Measurements from ENCODE around the gene DEUP1. TPM values are rescaled to one million over a fixed set of nuclear protein-coding genes. Genes with fewer than 3 reads are reported as not detected.
"Not testable (repeated sequence)": the region's sequence is repeated elsewhere in the genome, so short reads cannot be mapped to it uniquely, and the experiment has no call there.

DEUP1 gene
- total RNA-seq, 2 experiments from 2014 or later, result not detected

- POLR2A ChIA-PET, result no interaction called here
- CTCF ChIA-PET, result no interaction called here
- H3K36me3 Mint-ChIP-seq (ENCODE audit: low read depth), result no peaks in the 10 kb centered on the region
- no peak for DNase-seq
- H3K27me3 Mint-ChIP-seq, result peaks cover 9% of the 10 kb centered on the region
- H3K27ac Mint-ChIP-seq, result no peak overlapping the region
- H3K4me3 Mint-ChIP-seq, result no peak overlapping the region
- no peaks in the 10 kb centered on the region for H3K4me1 Mint-ChIP-seq
- no peaks in the 10 kb centered on the region for H3K9me3 Mint-ChIP-seq
Measured at GRCh38 chr11:93392867-93393266, 62.3 kb downstream of the DEUP1 start.

GRCh38 chr11:93393386-93393785 is 62.8 kb downstream of the DEUP1 start:
- H3K36me3 Mint-ChIP-seq (ENCODE audit: low read depth), result no peaks in the 10 kb centered on the region
- H3K4me1 Mint-ChIP-seq, result no peaks in the 10 kb centered on the region
- ChIA-PET CTCF (no interaction called here), POLR2A (no interaction called here)
- no peak for DNase-seq
- no peaks in the 10 kb centered on the region for H3K9me3 Mint-ChIP-seq
- no peak overlapping the region for H3K27ac Mint-ChIP-seq
- H3K27me3 Mint-ChIP-seq, result peaks cover 9% of the 10 kb centered on the region
- no peak overlapping the region for H3K4me3 Mint-ChIP-seq

GRCh38 chr11:93394488-93394887 is 63.9 kb downstream of the DEUP1 start:
- no peaks in the 10 kb centered on the region for H3K9me3 Mint-ChIP-seq
- H3K27me3 Mint-ChIP-seq, result peaks cover 3% of the 10 kb centered on the region
- ChIA-PET CTCF (no interaction called here), POLR2A (no interaction called here)
- no peaks in the 10 kb centered on the region for H3K4me1 Mint-ChIP-seq
- no peak for DNase-seq
- H3K36me3 Mint-ChIP-seq (ENCODE audit: low read depth), result no peaks in the 10 kb centered on the region
- no peak overlapping the region for H3K27ac Mint-ChIP-seq
- no peak overlapping the region for H3K4me3 Mint-ChIP-seq

GRCh38 chr11:93396316-93396715 is 65.8 kb downstream of the DEUP1 start:
- no peaks in the 10 kb centered on the region for H3K36me3 Mint-ChIP-seq (ENCODE audit: low read depth)
- H3K9me3 Mint-ChIP-seq, result no peaks in the 10 kb centered on the region
- DNase-seq, result no peak
- ChIA-PET POLR2A (no interaction called here), CTCF (no interaction called here)
- H3K27ac Mint-ChIP-seq, result no peak overlapping the region
- H3K4me3 Mint-ChIP-seq, result no peak overlapping the region
- H3K4me1 Mint-ChIP-seq, result no peaks in the 10 kb centered on the region
- H3K27me3 Mint-ChIP-seq, result peaks cover 4% of the 10 kb centered on the region

GRCh38 chr11:93403930-93404329 is 73.4 kb downstream of the DEUP1 start:
- POLR2A ChIA-PET, result no interaction called here
- Mint-ChIP-seq H3K4me3 (no peak overlapping the region), H3K4me1 (no peaks in the 10 kb centered on the region), H3K9me3 (no peaks in the 10 kb centered on the region), H3K36me3 (ENCODE audit: low read depth) (no peaks in the 10 kb centered on the region), H3K27ac (no peak overlapping the region), H3K27me3 (peaks cover 6% of the 10 kb centered on the region)
- DNase-seq, result no peak
- CTCF ChIA-PET, result no interaction called here

GRCh38 chr11:93407777-93408401 is 77.3 kb downstream of the DEUP1 start:
- DNase-seq, result no peak
- ChIA-PET CTCF (no interaction called here), POLR2A (no interaction called here)
- no peaks in the 10 kb centered on the region for H3K4me1 Mint-ChIP-seq
- H3K4me3 Mint-ChIP-seq, result no peak overlapping the region
- peaks cover 11% of the 10 kb centered on the region for H3K27me3 Mint-ChIP-seq
- no peaks in the 10 kb centered on the region for H3K36me3 Mint-ChIP-seq (ENCODE audit: low read depth)
- no peak overlapping the region for H3K27ac Mint-ChIP-seq
- no peaks in the 10 kb centered on the region for H3K9me3 Mint-ChIP-seq

GRCh38 chr11:93410441-93410840 is 79.9 kb downstream of the DEUP1 start:
- POLR2A ChIA-PET, result no interaction called here
- CTCF ChIA-PET, result no interaction called here
- no peaks in the 10 kb centered on the region for H3K4me1 Mint-ChIP-seq
- H3K9me3 Mint-ChIP-seq, result no peaks in the 10 kb centered on the region
- H3K27ac Mint-ChIP-seq, result no peak overlapping the region
- peaks cover 11% of the 10 kb centered on the region for H3K27me3 Mint-ChIP-seq
- DNase-seq, result no peak
- no peak overlapping the region for H3K4me3 Mint-ChIP-seq
- no peaks in the 10 kb centered on the region for H3K36me3 Mint-ChIP-seq (ENCODE audit: low read depth)

GRCh38 chr11:93411705-93412104 is 81.2 kb downstream of the DEUP1 start:
- no peak overlapping the region for H3K27ac Mint-ChIP-seq
- DNase-seq, result no peak
- POLR2A ChIA-PET, result no interaction called here
- CTCF ChIA-PET, result no interaction called here
- H3K27me3 Mint-ChIP-seq, result peaks cover 9% of the 10 kb centered on the region
- no peak overlapping the region for H3K4me3 Mint-ChIP-seq
- H3K36me3 Mint-ChIP-seq (ENCODE audit: low read depth), result no peaks in the 10 kb centered on the region
- H3K4me1 Mint-ChIP-seq, result no peaks in the 10 kb centered on the region
- no peaks in the 10 kb centered on the region for H3K9me3 Mint-ChIP-seq

GRCh38 chr11:93432247-93432646 is 101.7 kb downstream of the DEUP1 start:
- Mint-ChIP-seq H3K27ac (no peak overlapping the region), H3K4me1 (no peaks in the 10 kb centered on the region), H3K36me3 (ENCODE audit: low read depth) (no peaks in the 10 kb centered on the region), H3K4me3 (no peak overlapping the region), H3K27me3 (peaks cover 2% of the 10 kb centered on the region), H3K9me3 (no peaks in the 10 kb centered on the region)
- ChIA-PET CTCF (no interaction called here), POLR2A (no interaction called here)
- DNase-seq, result no peak

GRCh38 chr11:93443232-93443631 is 112.7 kb downstream of the DEUP1 start:
- H3K4me1 Mint-ChIP-seq; H3K27ac Mint-ChIP-seq; H3K36me3 Mint-ChIP-seq (ENCODE audit: low read depth); H3K4me3 Mint-ChIP-seq; CTCF ChIA-PET; DNase-seq; H3K9me3 Mint-ChIP-seq: not testable (repeated sequence)
- POLR2A ChIA-PET, result interaction anchor here (0.7 kb wide), 1 partner anchor 8 kb away, joined by 3 read pairs; no protein-coding TSS in a partner anchor
- peaks cover 13% of the 10 kb centered on the region for H3K27me3 Mint-ChIP-seq

GRCh38 chr11:93444617-93445073 is 114.1 kb downstream of the DEUP1 start:
- Mint-ChIP-seq H3K36me3 (ENCODE audit: low read depth) (no peaks in the 10 kb centered on the region), H3K4me1 (no peaks in the 10 kb centered on the region), H3K27ac (no peak overlapping the region), H3K4me3 (no peak overlapping the region), H3K27me3 (peaks cover 15% of the 10 kb centered on the region), H3K9me3 (peaks cover 3% of the 10 kb centered on the region)
- DNase-seq, result peak; percentile 7
- POLR2A ChIA-PET, result no interaction called here
- CTCF ChIA-PET, result interaction anchor here (0.6 kb wide), 1 partner anchor 64 kb away, joined by 3 read pairs; no protein-coding TSS in a partner anchor

GRCh38 chr11:93458286-93458685 is 127.7 kb downstream of the DEUP1 start:
- DNase-seq, result no peak
- ChIA-PET CTCF (no interaction called here), POLR2A (no interaction called here)
- H3K4me1 Mint-ChIP-seq, result no peaks in the 10 kb centered on the region
- peaks cover 30% of the 10 kb centered on the region for H3K27me3 Mint-ChIP-seq
- H3K27ac Mint-ChIP-seq, result no peak overlapping the region
- peaks cover 2% of the 10 kb centered on the region for H3K9me3 Mint-ChIP-seq
- H3K4me3 Mint-ChIP-seq, result no peak overlapping the region
- no peaks in the 10 kb centered on the region for H3K36me3 Mint-ChIP-seq (ENCODE audit: low read depth)

- DNase-seq; H3K36me3 Mint-ChIP-seq (ENCODE audit: low read depth); H3K9me3 Mint-ChIP-seq; H3K4me3 Mint-ChIP-seq; POLR2A ChIA-PET; CTCF ChIA-PET; H3K27ac Mint-ChIP-seq; H3K4me1 Mint-ChIP-seq: not testable (repeated sequence)
- H3K27me3 Mint-ChIP-seq, result peaks cover 20% of the 10 kb centered on the region
Measured at GRCh38 chr11:93463666-93464065, 133.1 kb downstream of the DEUP1 start.

GRCh38 chr11:93464927-93465540 is 134.5 kb downstream of the DEUP1 start:
- Mint-ChIP-seq H3K4me1 (no peaks in the 10 kb centered on the region), H3K27ac (no peak overlapping the region), H3K27me3 (peaks cover 16% of the 10 kb centered on the region), H3K4me3 (no peak overlapping the region), H3K9me3 (peaks cover 2% of the 10 kb centered on the region), H3K36me3 (ENCODE audit: low read depth) (no peaks in the 10 kb centered on the region)
- ChIA-PET CTCF (no interaction called here), POLR2A (no interaction called here)
- no peak for DNase-seq

Measured in activated CD4-positive, alpha-beta T cell treated with anti-CD3 and anti-CD28 coated beads, Interleukin-2, amount 10 ng/mL, durations not matched to agents 7 days and 5 days (primary cell).